H9 (cell line): Measurements from ENCODE around the gene TSPAN9. TPM values are rescaled to one million over a fixed set of nuclear protein-coding genes. Genes with fewer than 3 reads are reported as not detected.
A peak's percentile ranks its signal among the peaks of the same experiment; 100 is the strongest.

Experiments used
- DNase-seq: peaks from one replicate; pipeline ENCODE4 v3.0.0-alpha.2; 2017
- H2AFZ ChIP-seq: one replicate; pipeline ENCODE4 v1.6.1; 2013; ENCODE audit warnings: mild to moderate bottlenecking, low read length, control low read depth, moderate library complexity
- H2AK5ac ChIP-seq: 2 replicates; pipeline ENCODE4 v1.6.1; 2013; ENCODE audit warnings: low read length, control low read depth, mixed read lengths; ENCODE audit not compliant: insufficient read length
- H2BK120ac ChIP-seq: one replicate; pipeline ENCODE4 v1.6.1; 2013; ENCODE audit warnings: low read depth, mild to moderate bottlenecking, low read length, control low read depth, inconsistent platforms; ENCODE audit not compliant: poor library complexity, severe bottlenecking
- H2BK12ac ChIP-seq: 2 replicates; pipeline ENCODE4 v1.6.1; 2013; ENCODE audit warnings: low read length, control low read depth, mixed read lengths, low read depth; ENCODE audit not compliant: insufficient read length
- H2BK15ac ChIP-seq: 2 replicates; pipeline ENCODE4 v1.6.1; 2013; ENCODE audit warnings: low read depth, low read length, control low read depth
- H2BK20ac ChIP-seq: one replicate; pipeline ENCODE4 v1.6.1; 2013; ENCODE audit warnings: low read depth, mild to moderate bottlenecking, low read length, control low read depth, inconsistent platforms; ENCODE audit not compliant: poor library complexity, severe bottlenecking
- H2BK5ac ChIP-seq: 2 replicates; pipeline ENCODE4 v1.6.1; 2013; ENCODE audit warnings: low read length, control low read depth, mixed read lengths; ENCODE audit not compliant: insufficient read length
- H3K14ac ChIP-seq: 2 replicates; pipeline ENCODE4 v1.6.1; 2013; ENCODE audit warnings: low read length, control low read depth; ENCODE audit not compliant: insufficient read depth
- H3K18ac ChIP-seq: 2 replicates; pipeline ENCODE4 v1.6.1; 2013; ENCODE audit warnings: low read depth, mild to moderate bottlenecking, mixed read lengths, low read length, control low read depth; ENCODE audit not compliant: insufficient read length
- H3K23ac ChIP-seq: 2 replicates; pipeline ENCODE4 v1.6.1; 2013; ENCODE audit warnings: low read length, control low read depth, mixed read lengths, low read depth; ENCODE audit not compliant: insufficient read length
- H3K23me2 ChIP-seq: 2 replicates; pipeline ENCODE4 v1.6.1; 2013; ENCODE audit warnings: low read depth, mild to moderate bottlenecking, mixed read lengths, low read length, control low read depth; ENCODE audit not compliant: insufficient read length, poor library complexity, severe bottlenecking
- H3K27ac ChIP-seq: 2 replicates; pipeline ENCODE4 v1.5.1; 2013; ENCODE audit warnings: low read length, control low read depth, mixed read lengths, low read depth; ENCODE audit not compliant: insufficient read length
- H3K27me3 ChIP-seq: 2 replicates; pipeline ENCODE4 v1.6.1; 2013; ENCODE audit warnings: low read length, control low read depth, inconsistent platforms; ENCODE audit not compliant: insufficient read depth
- H3K4ac ChIP-seq: 2 replicates; pipeline ENCODE4 v1.6.1; 2013; ENCODE audit warnings: low read depth, mild to moderate bottlenecking, control low read depth, inconsistent platforms, low read length, moderate library complexity
- H3K4me1 ChIP-seq: 2 replicates; pipeline ENCODE4 v1.6.1; 2013; ENCODE audit warnings: low read length, control low read depth, inconsistent platforms; ENCODE audit not compliant: insufficient read depth
- H3K4me2 ChIP-seq: 2 replicates; pipeline ENCODE4 v1.6.1; 2013; ENCODE audit warnings: low read length, control low read depth, mixed read lengths; ENCODE audit not compliant: insufficient read length, insufficient read depth
- H3K56ac ChIP-seq: 2 replicates; pipeline ENCODE4 v1.6.1; 2013; ENCODE audit warnings: low read depth, mild to moderate bottlenecking, mixed read lengths, low read length, control low read depth; ENCODE audit not compliant: insufficient read length
- H3K79me1 ChIP-seq: 2 replicates; pipeline ENCODE4 v1.6.1; 2013; ENCODE audit warnings: low read depth, mild to moderate bottlenecking, moderate library complexity, low read length, control low read depth, inconsistent platforms; ENCODE audit not compliant: insufficient read depth, poor library complexity, severe bottlenecking
- H3K79me2 ChIP-seq: 2 replicates; pipeline ENCODE4 v1.6.1; 2013; ENCODE audit warnings: low read length, control low read depth, inconsistent platforms; ENCODE audit not compliant: insufficient read depth
- H3K9ac ChIP-seq: 2 replicates; pipeline ENCODE4 v1.6.1; 2013; ENCODE audit warnings: low read length, control low read depth, mixed read lengths; ENCODE audit not compliant: insufficient read length; ENCODE audit errors: extremely low read depth
- H3K9me3 ChIP-seq: one replicate; pipeline ENCODE4 v1.6.1; 2013; ENCODE audit warnings: low read depth, low read length, inconsistent platforms; ENCODE audit not compliant: control insufficient read depth
- H3T11ph ChIP-seq: one replicate; pipeline ENCODE4 v1.6.1; 2013; ENCODE audit warnings: mild to moderate bottlenecking, low read length, control low read depth, inconsistent platforms
- H4K20me1 ChIP-seq: one replicate; pipeline ENCODE4 v1.6.1; 2013; ENCODE audit not compliant: control insufficient read depth, insufficient read length, insufficient read depth
- H4K5ac ChIP-seq: 2 replicates; pipeline ENCODE4 v1.6.1; 2013; ENCODE audit warnings: low read depth, mild to moderate bottlenecking, mixed read lengths, low read length, control low read depth; ENCODE audit not compliant: insufficient read length
- H4K8ac ChIP-seq: replicated peaks from 2 replicates; pipeline ENCODE4 v1.6.1; 2013; ENCODE audit warnings: low read length, control low read depth, mixed read lengths, low read depth; ENCODE audit not compliant: insufficient read length
- H4K91ac ChIP-seq: 2 replicates; pipeline ENCODE4 v1.6.1; 2013; ENCODE audit warnings: low read depth, mild to moderate bottlenecking, moderate library complexity, mixed read lengths, low read length, control low read depth; ENCODE audit not compliant: insufficient read length
- H3K27ac Mint-ChIP-seq, 3 experiments: 2 replicates in 2 of 3; 3 replicates in 1 of 3; pipeline ENCODE4 v1.8.0; 2020 to 2021; ENCODE audit warnings: mixed read lengths in 3 of 3, mild to moderate bottlenecking in 1 of 3, moderate library complexity in 1 of 3
- H3K27me3 Mint-ChIP-seq: 2 replicates; pipeline ENCODE4 v1.8.0; 2021; ENCODE audit warnings: low read depth, mild to moderate bottlenecking, moderate library complexity, mixed read lengths
- H3K36me3 Mint-ChIP-seq, 3 experiments: 2 replicates in 2 of 3; 3 replicates in 1 of 3; pipeline ENCODE4 v1.8.0; 2020 to 2021; ENCODE audit warnings: low read depth in 3 of 3, mixed read lengths in 3 of 3; ENCODE audit not compliant: insufficient read depth in 1 of 3
- H3K4me1 Mint-ChIP-seq, 2 experiments: 2 replicates each; pipeline ENCODE4 v1.8.0; 2020; ENCODE audit warnings: mixed read lengths in 2 of 2
- H3K4me3 Mint-ChIP-seq, 2 experiments: 2 replicates in 1 of 2; 3 replicates in 1 of 2; pipeline ENCODE4 v1.8.0; 2020 to 2021; ENCODE audit warnings: mild to moderate bottlenecking in 2 of 2, mixed read lengths in 2 of 2, moderate library complexity in 1 of 2
- H3K9me3 Mint-ChIP-seq, 2 experiments: 2 replicates in 1 of 2; 3 replicates in 1 of 2; pipeline ENCODE4 v1.8.0; 2020; ENCODE audit warnings: mild to moderate bottlenecking in 2 of 2, mixed read lengths in 2 of 2, moderate library complexity in 1 of 2
- WGBS: extraction: QIAGEN DNeasy Blood & Tissue Kit; methylation state at CpG from one replicate; pipeline ENCODE4 v1.1.7; 2013; ENCODE audit warnings: missing lambda C conversion rate, low lambda C conversion rate, mixed read lengths; ENCODE audit not compliant: insufficient read length; ENCODE audit errors: extremely low coverage; 5-methylcytosine and 5-hydroxymethylcytosine counted together
- total RNA-seq: library from RNA; stranded (reverse); gene quantifications from 2 replicates; pipeline ENCODE4 v1.2.1, GENCODE V29; 2021
- TF ChIP-seq, protein P1 (sequence below): fragments of 200-600 bp; sonication (generic); conservative IDR thresholded peaks from 3 replicates; pipeline ENCODE4 v1.8.0; 2021; ENCODE audit warnings: antibody characterized with exemption, mild to moderate bottlenecking

TSPAN9 gene
- total RNA-seq, 1 experiment from 2014 or later: 19.0 TPM

DNA sequence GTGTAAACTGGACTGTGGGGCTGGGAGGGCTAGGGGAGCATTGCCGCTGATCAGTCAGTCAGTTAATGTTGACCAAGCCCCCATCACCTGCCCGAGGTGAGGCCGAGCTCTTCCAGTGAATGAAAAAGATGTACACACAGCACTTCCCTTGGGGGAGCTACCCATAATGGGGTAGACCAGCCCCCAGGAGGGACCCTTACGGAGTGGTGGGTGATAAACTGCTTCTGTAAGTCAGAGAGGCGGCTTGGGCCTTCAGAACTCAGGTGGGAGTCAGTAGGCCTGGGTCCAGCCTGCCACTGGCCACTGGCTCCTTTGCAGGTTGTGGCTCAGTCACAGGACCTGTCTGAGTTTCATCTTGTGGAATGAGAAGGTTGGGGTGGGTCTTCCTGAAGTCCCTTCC lies 43.5 kb downstream of the TSPAN9 start:
- Mint-ChIP-seq H3K27ac (peak overlapping the region in 1 of 3 experiments; percentile 72; a peak in 1 of 7 replicates), H3K4me3 (no peak overlapping the region), H3K4me1 (peaks cover 9 to 15% of the 10 kb centered on the region in 2 experiments), H3K9me3 (no peaks in the 10 kb centered on the region; a peak in 1 of 5 replicates), H3K27me3 (no peaks in the 10 kb centered on the region), H3K36me3 (peaks cover 0 to 6% (median 0%) of the 10 kb centered on the region in 3 experiments; a peak in 3 of 7 replicates)
- H3K4me1 ChIP-seq: no peaks in the 10 kb centered on the region
- TF ChIP-seq, protein P1, sequence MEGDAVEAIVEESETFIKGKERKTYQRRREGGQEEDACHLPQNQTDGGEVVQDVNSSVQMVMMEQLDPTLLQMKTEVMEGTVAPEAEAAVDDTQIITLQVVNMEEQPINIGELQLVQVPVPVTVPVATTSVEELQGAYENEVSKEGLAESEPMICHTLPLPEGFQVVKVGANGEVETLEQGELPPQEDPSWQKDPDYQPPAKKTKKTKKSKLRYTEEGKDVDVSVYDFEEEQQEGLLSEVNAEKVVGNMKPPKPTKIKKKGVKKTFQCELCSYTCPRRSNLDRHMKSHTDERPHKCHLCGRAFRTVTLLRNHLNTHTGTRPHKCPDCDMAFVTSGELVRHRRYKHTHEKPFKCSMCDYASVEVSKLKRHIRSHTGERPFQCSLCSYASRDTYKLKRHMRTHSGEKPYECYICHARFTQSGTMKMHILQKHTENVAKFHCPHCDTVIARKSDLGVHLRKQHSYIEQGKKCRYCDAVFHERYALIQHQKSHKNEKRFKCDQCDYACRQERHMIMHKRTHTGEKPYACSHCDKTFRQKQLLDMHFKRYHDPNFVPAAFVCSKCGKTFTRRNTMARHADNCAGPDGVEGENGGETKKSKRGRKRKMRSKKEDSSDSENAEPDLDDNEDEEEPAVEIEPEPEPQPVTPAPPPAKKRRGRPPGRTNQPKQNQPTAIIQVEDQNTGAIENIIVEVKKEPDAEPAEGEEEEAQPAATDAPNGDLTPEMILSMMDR: no peak
- H3K9ac ChIP-seq: no peak overlapping the region
- no peak overlapping the region for H3K4me2 ChIP-seq
- no peak overlapping the region for H4K5ac ChIP-seq
- no peak overlapping the region for H3K4ac ChIP-seq
- H4K91ac ChIP-seq: no peak overlapping the region
- no peaks in the 10 kb centered on the region for H4K20me1 ChIP-seq
- no peak overlapping the region for H2AK5ac ChIP-seq
- H3K14ac ChIP-seq: no peak overlapping the region
- no peak overlapping the region for H3K23ac ChIP-seq
- H2BK5ac ChIP-seq: no peak overlapping the region
- no CpG with 5 or more reads among the region's 5 CpGs for WGBS
- no peaks in the 10 kb centered on the region for H3K79me1 ChIP-seq
- H3K56ac ChIP-seq: no peak overlapping the region
- H3K18ac ChIP-seq: no peak overlapping the region
- H2BK20ac ChIP-seq: no peak overlapping the region
- no peak overlapping the region for H3K27ac ChIP-seq
- no peak overlapping the region for H2BK15ac ChIP-seq
- H3K27me3 ChIP-seq: no peaks in the 10 kb centered on the region
- H3T11ph ChIP-seq: no peak overlapping the region
- H2AFZ ChIP-seq: no peak overlapping the region
- H3K79me2 ChIP-seq: no peaks in the 10 kb centered on the region
- no peaks in the 10 kb centered on the region for H3K23me2 ChIP-seq
- no peak overlapping the region for H4K8ac ChIP-seq
- no peaks in the 10 kb centered on the region for H3K9me3 ChIP-seq
- DNase-seq: no peak
- H2BK120ac ChIP-seq: no peak overlapping the region
- no peak overlapping the region for H2BK12ac ChIP-seq
